Measurements from ENCODE around the gene ZNF485.

GRCh38 chr10:43666552-43666951, 60.3 kb downstream of the ZNF485 start:
- TF ChIP-seq, protein P1, sequence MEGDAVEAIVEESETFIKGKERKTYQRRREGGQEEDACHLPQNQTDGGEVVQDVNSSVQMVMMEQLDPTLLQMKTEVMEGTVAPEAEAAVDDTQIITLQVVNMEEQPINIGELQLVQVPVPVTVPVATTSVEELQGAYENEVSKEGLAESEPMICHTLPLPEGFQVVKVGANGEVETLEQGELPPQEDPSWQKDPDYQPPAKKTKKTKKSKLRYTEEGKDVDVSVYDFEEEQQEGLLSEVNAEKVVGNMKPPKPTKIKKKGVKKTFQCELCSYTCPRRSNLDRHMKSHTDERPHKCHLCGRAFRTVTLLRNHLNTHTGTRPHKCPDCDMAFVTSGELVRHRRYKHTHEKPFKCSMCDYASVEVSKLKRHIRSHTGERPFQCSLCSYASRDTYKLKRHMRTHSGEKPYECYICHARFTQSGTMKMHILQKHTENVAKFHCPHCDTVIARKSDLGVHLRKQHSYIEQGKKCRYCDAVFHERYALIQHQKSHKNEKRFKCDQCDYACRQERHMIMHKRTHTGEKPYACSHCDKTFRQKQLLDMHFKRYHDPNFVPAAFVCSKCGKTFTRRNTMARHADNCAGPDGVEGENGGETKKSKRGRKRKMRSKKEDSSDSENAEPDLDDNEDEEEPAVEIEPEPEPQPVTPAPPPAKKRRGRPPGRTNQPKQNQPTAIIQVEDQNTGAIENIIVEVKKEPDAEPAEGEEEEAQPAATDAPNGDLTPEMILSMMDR (conservative IDR thresholded peaks at IDR 0.05; ENCODE audit: low read length), result no peak
- TF ChIP-seq EZH2phosphoT487 (IDR thresholded peaks at IDR 0.05; ENCODE audit: borderline replicate concordance), result no peak
